ENCODE data around the gene PSMA3. TPM values are rescaled to one million over a fixed set of nuclear protein-coding genes. Genes with fewer than 3 reads are reported as not detected.

The PSMA3 gene
- total RNA-seq, 1 donor from 2014 or later, result 76.6 TPM

DNA sequence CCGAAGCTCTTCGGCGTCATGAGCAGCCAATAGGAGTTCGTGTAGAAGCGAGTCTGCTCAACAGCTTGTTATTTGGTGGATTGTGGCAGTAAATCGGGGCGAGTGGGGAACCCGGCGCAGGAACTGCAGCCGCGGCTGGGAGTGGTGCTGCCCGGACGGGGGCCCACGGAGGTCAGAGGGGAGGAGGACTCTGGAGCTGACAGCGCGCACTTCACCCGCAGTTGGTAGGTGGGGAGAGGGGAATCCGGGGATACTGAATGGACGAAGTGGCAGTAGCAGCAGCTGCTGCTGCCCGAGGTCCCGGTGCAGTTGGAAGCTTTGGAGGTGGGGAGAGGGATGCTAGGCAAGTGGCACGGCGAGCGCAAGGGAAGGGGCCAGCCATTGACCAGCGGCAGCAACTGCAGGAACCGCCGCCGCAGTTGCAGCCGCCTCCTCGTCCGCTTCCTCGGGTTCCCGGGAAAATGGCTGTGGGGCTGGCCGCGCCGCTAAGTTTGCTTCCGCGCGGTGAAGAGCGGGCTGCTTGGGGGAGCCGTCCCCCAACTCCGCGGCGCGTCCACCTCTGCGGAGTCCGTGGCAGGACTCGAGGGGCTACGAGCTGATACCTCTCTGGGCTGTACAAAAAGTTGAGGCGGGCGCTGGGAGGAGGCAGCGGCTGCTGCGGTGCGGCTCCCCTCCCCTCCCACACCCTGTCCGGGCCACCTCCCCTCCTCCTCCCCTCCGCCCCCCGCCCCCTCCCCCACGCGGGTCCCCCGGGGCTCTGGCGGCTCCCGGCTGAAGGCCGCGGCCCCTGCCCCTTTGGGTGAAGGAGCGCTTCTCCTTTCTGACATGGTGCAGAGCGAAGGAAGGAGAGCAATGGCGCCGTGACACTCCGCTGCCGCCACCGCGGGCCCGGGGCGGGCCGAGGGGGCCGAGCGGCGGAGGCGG, 54.1 kb downstream of the PSMA3 start, which contains the start of gene ARID4A:
ARID4A (plus strand) TSS at position 79 of the 924 bp plus-strand sequence. CDS start 1,300 bp downstream, outside the sequence.
- peak in 1 of 2 donors; percentile 29 for DNase-seq (ENCODE audit: low read depth in 2 of 2)

DNA sequence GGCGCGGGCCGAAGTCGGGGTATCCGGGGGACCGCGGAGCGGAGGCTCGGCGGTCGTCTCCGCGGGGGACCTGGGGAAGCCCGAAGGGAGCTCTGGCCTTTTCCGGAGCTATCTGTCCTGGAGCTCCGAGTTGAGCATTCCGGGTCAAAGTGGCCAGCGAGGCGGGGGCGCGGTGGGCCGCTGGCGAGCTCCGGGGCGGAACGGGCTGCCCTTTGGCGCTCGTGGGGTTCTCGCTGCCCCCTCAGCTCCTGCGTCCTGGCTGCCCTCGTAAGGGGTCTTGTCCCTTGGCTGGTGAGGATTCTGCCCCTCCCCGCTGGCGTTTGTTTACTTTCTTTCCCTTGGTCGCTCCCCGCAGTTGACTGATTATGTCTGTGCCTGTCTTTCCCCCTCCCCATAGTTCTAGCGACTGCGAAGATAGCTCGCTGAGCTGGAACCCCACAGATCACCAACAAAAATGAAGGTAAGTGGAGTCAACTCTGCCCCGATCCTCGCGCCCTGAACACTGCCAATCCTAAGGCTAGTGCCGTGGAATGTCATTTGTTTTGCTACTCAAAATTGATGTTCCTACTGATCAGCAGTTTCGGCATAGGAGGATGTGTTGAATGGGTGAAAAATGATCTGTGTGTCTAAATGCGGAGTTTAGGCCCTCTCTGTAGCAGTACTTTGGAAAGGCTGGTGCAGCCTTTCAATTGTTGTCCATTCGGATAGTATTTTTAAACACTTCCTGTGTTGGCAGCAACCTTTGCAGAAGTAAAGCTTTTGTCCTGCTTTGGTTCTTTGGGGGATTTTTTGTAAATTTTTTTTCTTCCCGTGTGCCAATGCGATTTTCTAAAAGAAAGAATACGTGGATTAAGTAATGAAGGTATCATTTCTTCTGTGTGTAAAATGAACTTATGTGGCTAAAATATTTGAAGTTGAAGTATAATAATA, 55.0 kb downstream of the PSMA3 start:
- peak; percentile 27 to 56 for DNase-seq (ENCODE audit: low read depth in 2 of 2)

DNA sequence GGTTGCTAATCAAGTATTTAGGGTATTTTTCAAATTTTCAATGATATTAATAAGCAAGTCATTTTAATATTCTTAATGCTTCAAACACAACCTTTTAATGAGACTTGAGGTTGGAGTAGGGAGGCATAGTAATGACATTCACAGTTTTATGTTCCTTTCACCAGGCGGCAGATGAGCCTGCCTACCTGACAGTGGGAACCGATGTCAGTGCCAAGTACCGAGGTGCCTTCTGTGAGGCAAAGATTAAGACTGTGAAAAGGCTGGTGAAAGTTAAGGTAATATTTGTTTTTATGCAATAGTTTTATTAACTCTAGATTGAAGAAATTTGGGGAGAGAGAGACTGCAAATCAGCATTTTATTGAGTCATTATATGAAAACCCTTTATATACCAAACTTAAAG, 56.8 kb downstream of the PSMA3 start:
- no peak for DNase-seq (ENCODE audit: low read depth in 2 of 2)

DNA sequence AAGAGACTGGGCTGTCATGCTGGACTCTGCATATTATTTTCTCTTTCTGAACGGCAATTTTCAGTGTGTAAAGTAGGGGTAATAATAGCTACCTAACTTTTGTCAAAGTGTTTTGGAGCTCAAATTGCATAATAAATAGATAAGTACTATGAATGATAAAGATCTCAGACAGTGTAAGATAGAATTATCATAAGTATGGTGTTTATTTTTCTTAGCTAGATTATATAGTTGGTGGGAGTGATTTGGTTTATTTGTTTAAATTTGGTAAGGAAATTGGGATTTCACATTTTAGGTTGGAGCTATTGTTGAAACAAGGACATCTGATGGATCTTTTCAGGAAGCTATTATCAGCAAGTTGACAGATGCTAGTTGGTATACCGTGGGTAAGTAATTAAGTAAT, 61.1 kb downstream of the PSMA3 start:
- DNase-seq (ENCODE audit: low read depth in 2 of 2), result no peak

DNA sequence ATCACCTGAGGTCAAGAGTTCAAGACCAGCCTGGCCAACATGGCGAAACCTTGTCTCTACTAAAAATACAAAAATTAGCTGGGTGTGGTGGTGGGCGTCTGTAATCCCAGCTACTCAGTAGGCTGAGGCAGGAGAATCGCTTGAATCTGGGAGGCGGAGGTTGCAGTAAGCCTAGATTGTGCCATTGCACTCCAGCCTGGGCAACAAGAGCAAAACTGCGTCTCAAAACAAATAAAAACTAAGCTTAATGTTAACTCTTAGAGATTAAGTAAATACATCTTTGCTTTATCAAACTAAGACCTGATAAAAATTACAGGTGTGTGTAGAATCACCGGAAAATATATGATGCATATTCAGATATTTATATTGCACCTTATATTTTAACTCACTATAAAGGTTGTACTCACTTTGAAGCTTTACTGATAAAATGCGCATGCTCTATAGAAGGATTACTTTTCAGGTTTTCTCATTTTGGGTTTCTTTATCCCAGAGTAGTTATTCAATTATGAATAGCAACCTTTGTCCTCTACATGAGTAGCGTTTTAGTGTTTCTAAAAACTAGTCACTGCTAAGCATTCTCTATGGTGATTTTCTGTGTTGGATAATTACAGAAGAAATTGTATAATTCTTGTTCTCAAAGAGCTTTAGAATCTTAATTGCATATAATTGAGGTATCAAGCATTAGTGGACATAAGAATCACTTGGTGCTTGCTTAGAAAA, 63.1 kb downstream of the PSMA3 start:
- DNase-seq (ENCODE audit: low read depth in 2 of 2), result no peak

DNA sequence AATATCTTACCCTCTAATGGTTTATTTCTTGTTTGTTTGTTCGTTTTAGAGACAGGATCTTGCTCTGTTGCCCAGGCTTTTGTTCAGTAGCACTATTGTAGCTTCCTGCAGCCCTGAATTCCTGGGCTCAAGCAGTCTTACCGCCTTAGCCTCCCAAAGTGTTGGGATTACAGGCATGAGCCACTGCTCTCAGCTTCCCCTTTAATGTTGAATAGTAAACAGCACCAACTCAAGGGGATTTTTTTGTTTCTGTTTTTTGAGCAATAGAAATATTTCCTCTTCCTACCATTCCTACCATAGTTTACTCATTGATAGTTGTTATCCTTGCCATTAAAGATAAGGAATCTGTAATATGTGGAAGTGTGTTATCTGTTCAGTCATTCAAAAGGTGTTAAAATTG, 64.4 kb downstream of the PSMA3 start:
- no peak for DNase-seq (ENCODE audit: low read depth in 2 of 2)

DNA sequence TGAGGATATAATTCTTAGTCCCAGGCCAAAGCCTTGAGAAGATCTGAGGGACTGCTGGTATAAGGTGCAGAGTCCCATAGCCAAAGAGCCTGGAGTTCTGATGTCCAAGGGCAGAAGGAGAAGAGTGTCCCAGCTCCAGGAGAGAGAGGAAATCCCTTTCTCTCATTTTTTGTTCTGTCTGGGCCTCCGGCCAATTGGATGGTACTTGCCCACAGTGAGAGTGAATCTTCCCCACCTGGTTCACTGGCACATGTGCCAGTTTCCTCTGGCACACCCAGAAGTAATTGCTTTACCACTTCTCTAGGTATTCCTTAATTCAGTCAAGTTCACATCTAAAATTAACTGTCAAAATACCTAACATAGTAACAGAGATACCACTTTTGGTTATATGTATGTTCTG, 69.1 kb downstream of the PSMA3 start:
- no peak for DNase-seq (ENCODE audit: low read depth in 2 of 2)

DNA sequence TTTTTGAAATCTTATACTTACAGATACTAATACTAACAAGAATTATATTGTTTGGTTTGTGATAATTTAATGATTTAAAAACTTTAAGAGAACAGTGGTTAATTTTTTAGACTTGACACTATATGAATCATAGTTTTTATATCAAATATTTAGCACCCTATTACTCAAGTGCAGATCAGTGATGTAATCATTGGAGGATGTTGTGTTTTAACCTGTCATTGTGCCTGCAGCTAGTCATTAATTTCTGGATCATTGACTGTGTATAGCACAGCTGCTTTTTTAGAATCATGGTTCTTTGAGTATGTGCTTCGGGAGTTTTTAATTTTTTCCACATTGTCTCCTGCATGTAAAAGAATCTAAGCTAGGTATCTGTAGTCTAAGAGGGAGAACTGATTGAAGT, 71.0 kb downstream of the PSMA3 start:
- DNase-seq (ENCODE audit: low read depth in 2 of 2), result peak in 1 of 2 donors; percentile 6

Other genes starting within 250 kb of the PSMA3 start
- 0.87 and 1.8 TPM in 2 replicates for gene ARMH4, start 92.6 kb upstream of the PSMA3 start, total RNA-seq
- 25.1 and 28.8 TPM in 2 replicates for gene ACTR10, start 44.7 kb upstream of the PSMA3 start, total RNA-seq
- 8.7 and 10.7 TPM in 2 replicates for gene ARID4A, start 53.7 kb downstream of the PSMA3 start, total RNA-seq
- not detected in 2 replicates for gene TOMM20L, start 151.1 kb downstream of the PSMA3 start, total RNA-seq
- 12.0 and 15.3 TPM in 2 replicates for gene TIMM9, start 182.7 kb downstream of the PSMA3 start, total RNA-seq
- gene KIAA0586, start 182.9 kb downstream of the PSMA3 start, total RNA-seq, result 13.1 and 13.3 TPM in 2 replicates

All from lung microvascular endothelial cell (primary cell).